Measurements from ENCODE around the gene MSRB2.

DNA sequence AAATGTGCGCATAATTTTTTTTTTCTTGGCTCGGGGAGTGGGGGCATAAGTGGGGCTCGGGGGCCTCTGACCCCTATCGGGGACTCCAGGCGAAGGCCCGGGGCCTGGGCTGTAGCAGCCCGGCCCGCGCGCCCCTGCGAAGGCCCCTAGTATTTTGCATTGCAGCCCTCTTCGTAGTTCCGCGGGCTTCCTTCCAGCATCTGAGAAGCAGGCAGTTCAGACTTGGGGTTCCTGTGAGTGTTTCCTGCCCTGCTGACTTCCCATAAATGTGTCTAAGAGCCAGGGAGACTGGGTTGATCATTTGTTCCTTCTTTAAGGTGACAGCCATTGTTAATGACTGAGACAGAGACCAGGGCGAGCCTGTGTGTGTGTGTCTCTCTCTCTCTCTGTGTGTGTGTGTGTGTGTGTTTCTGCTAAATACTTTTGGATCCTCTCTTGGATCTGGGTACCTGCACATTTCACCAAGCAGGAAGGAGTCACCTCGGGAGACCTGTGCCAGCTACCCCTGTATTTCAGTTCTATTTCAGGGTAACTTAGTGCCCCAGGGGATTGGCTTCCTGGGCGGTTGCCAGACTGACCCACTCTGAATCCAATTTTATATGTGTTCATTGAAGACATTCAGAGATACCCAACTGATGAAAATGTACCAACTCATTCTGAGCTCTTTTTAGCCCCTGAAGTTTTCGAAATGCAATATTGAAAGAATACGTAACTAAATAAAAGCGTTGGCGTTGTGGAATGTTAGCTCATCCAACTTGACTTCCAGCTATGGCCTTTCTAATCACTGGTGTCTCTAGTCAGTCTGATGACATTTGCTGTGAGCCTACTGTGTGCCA is 805 bp downstream of the MSRB2 start:
- TF ChIP-seq, protein P1, sequence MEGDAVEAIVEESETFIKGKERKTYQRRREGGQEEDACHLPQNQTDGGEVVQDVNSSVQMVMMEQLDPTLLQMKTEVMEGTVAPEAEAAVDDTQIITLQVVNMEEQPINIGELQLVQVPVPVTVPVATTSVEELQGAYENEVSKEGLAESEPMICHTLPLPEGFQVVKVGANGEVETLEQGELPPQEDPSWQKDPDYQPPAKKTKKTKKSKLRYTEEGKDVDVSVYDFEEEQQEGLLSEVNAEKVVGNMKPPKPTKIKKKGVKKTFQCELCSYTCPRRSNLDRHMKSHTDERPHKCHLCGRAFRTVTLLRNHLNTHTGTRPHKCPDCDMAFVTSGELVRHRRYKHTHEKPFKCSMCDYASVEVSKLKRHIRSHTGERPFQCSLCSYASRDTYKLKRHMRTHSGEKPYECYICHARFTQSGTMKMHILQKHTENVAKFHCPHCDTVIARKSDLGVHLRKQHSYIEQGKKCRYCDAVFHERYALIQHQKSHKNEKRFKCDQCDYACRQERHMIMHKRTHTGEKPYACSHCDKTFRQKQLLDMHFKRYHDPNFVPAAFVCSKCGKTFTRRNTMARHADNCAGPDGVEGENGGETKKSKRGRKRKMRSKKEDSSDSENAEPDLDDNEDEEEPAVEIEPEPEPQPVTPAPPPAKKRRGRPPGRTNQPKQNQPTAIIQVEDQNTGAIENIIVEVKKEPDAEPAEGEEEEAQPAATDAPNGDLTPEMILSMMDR (IDR thresholded peaks at IDR 0.05; ENCODE audit: low read length), result no peak
- no peak for TF ChIP-seq EZH2 (optimal IDR thresholded peaks at IDR 0.05; ENCODE audit: low read depth, low read length)

Data from MM.1S (cell line).